ENCODE results near the gene FOXE3.

DNA sequence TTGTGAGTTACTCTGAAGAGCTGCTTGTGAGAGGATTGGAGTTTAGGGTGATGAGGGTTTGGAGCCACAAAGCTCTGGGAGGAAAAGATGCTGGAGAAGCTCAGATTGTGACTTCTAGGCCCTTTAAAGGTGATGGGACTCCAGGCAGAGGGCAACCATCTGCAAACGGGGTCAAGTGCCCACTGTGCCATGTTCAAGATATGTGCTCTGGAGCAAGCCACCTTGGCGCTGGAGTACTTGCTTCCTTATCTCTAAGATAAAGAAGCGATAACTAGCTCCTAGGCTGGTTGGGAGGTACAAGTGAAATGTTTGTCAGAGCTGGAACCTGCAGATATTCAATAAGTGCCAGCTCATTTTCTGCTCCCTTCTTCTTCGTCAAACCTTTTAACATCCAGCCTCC is 14.3 kb upstream of the FOXE3 start:
- TF ChIP-seq SUZ12 (IDR thresholded peaks at IDR 0.05) (no peak), LEF1 (IDR thresholded peaks at IDR 0.05; ENCODE audit: borderline replicate concordance) (no peak), SP1 (IDR thresholded peaks at IDR 0.05) (no peak), TARDBP (IDR thresholded peaks at IDR 0.05) (no peak), ELF4 (IDR thresholded peaks at IDR 0.05) (no peak), FOXM1 (IDR thresholded peaks at IDR 0.05; ENCODE audit: borderline replicate concordance) (no peak), CTBP1 (IDR thresholded peaks at IDR 0.05; ENCODE audit: borderline replicate concordance) (no peak), ARNT (IDR thresholded peaks at IDR 0.05) (no peak), FOXA1 (IDR thresholded peaks at IDR 0.05) (no peak), FOXK2 (IDR thresholded peaks at IDR 0.05) (no peak)
